Ascending aorta (tissue), 2 donors: ENCODE results near the gene BRPF3. TPM values are rescaled to one million over a fixed set of nuclear protein-coding genes. Genes with fewer than 3 reads are reported as not detected.

Experiments
- DNase-seq, 2 donors: peaks; one replicate each; pipeline ENCODE4 v3.0.0-alpha.2; 2019; ENCODE audit warnings: low spot score in 2 of 2
- H3K27ac ChIP-seq, 2 donors: fragments of 200-600 bp; sonication (generic); one replicate each; pipeline ENCODE4 v1.5.1; 2016 to 2017; ENCODE audit warnings: mild to moderate bottlenecking in 1 of 2
- H3K27me3 ChIP-seq: fragments of 200-600 bp; sonication (generic); one replicate; pipeline ENCODE4 v1.5.1; 2017
- H3K36me3 ChIP-seq, 2 donors: fragments of 200-600 bp; sonication (generic); one replicate each; pipeline ENCODE4 v1.5.1; 2016
- H3K4me1 ChIP-seq, 2 donors: fragments of 200-600 bp; sonication (generic); one replicate each; pipeline ENCODE4 v1.5.1; 2016 to 2017; ENCODE audit warnings: mild to moderate bottlenecking in 1 of 2
- H3K4me3 ChIP-seq, 2 donors: fragments of 200-600 bp; sonication (generic); one replicate each; pipeline ENCODE4 v1.5.1; 2016 to 2017; ENCODE audit warnings: mild to moderate bottlenecking in 1 of 2
- H3K9me3 ChIP-seq, 2 donors: fragments of 200-600 bp; sonication (generic); one replicate each; pipeline ENCODE4 v1.5.1; 2016
- intact Hi-C: fragments of 100-400 bp; cut with DNase I; formaldehyde crosslinking; loops from one replicate; pipeline ENCODE4 v1.15.1; 2023
- total RNA-seq: library from RNA; depleted of rRNA; stranded (reverse); fragments of >200 nt; gene quantifications from one replicate; pipeline ENCODE4 v1.1.0, GENCODE V29; 2016
- TF ChIP-seq, protein P1 (sequence below), 3 experiments: fragments of 200-600 bp in 2 of 3; fragments of 450-650 bp in 1 of 3; sonication (generic) in 2 of 3; IDR thresholded peaks; one replicate each; pipeline ENCODE4 v1.5.1; 2016 to 2019; ENCODE audit warnings: antibody characterized with exemption in 3 of 3, mild to moderate bottlenecking in 1 of 3, moderate library complexity in 1 of 3

The BRPF3 gene
- total RNA-seq, 1 donor from 2014 or later = 26.5 TPM

DNA sequence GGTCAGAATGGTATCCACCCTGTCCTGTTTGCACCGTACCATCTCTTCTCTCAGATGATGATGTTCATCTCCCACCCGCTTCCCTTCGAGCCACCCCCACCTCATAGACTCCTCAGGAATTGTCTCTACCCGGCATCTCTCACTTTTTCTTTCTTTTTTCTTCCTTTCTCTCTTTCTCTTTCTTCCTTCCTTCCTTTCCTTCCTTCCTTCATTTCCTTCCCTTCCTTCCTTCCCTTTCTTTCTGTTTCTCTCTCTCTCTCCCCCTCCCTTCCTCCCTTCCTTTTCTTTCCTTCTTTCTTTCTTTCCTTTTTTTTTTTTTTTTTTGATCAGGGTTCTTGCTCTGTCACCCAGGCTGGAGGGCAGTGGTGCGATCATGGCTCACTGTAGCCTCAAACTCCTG is 45.6 kb downstream of the BRPF3 start:
- Histone ChIP-seq H3K36me3 (no peaks in the 10 kb centered on the region), H3K27ac (no peak overlapping the region), H3K4me3 (no peak overlapping the region), H3K27me3 (no peaks in the 10 kb centered on the region), H3K4me1 (no peaks in the 10 kb centered on the region), H3K9me3 (no peaks in the 10 kb centered on the region)
- no peak for DNase-seq
- intact Hi-C loops = no loop called here
- TF ChIP-seq, protein P1, sequence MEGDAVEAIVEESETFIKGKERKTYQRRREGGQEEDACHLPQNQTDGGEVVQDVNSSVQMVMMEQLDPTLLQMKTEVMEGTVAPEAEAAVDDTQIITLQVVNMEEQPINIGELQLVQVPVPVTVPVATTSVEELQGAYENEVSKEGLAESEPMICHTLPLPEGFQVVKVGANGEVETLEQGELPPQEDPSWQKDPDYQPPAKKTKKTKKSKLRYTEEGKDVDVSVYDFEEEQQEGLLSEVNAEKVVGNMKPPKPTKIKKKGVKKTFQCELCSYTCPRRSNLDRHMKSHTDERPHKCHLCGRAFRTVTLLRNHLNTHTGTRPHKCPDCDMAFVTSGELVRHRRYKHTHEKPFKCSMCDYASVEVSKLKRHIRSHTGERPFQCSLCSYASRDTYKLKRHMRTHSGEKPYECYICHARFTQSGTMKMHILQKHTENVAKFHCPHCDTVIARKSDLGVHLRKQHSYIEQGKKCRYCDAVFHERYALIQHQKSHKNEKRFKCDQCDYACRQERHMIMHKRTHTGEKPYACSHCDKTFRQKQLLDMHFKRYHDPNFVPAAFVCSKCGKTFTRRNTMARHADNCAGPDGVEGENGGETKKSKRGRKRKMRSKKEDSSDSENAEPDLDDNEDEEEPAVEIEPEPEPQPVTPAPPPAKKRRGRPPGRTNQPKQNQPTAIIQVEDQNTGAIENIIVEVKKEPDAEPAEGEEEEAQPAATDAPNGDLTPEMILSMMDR (IDR thresholded peaks at IDR 0.05) = no peak

DNA sequence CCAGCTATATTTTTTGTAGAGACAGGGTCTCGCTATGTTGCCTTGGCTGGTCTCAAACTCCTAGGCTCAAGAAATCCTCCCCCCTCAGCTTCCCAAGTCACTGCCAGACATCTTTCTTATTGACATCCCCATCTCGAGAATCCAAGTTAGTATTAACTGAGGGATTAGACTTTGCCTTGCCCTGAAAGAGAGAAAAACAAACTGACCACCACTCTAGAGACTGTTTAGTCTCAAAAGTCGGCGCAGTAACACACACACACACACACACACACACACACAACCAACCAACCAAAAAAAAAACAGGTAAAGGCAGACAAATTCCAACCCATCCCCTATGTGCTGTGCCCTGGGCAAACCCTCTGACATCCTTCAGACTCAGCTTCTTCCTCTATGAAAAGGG is 46.1 kb downstream of the BRPF3 start:
- intact Hi-C loops = no loop called here
- no peak for DNase-seq
- Histone ChIP-seq H3K4me1 (no peaks in the 10 kb centered on the region), H3K27me3 (no peaks in the 10 kb centered on the region), H3K4me3 (no peak overlapping the region), H3K27ac (no peak overlapping the region), H3K36me3 (no peaks in the 10 kb centered on the region), H3K9me3 (no peaks in the 10 kb centered on the region)
- TF ChIP-seq, protein P1 (IDR thresholded peaks at IDR 0.05) = no peak

DNA sequence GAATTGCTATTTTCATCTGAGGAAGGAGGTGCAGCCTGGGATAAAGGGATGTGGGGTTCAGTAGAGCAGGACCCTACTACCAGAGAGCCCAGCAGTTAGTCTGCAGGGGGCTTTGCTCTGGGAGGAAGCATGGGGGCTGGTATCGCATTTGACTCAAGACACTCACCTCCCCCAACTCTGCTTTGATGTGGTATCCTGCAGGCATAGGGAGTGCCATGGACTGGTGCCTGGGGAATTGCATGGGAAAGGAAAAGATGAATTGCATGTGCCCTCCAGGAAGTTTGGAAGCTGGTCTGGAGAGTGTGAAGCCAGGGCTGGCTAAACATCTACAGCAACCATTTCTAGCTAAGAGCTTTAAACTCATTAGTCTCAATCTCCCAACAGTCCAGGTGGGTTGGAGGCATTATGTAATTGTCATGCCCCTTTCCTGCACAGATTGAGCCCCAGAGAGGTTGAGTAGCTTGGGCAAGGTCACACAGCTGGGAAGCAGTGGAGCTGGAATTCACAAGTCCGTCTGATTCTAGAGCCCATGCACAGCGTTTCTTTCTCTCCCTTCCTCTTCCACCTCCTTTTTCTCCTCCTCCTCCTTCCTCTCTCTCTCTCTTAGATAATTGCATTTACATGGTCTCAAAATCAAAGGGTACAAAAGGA is 47.1 kb downstream of the BRPF3 start:
- TF ChIP-seq, protein P1 (IDR thresholded peaks at IDR 0.05) = no peak
- intact Hi-C loops = no loop called here
- H3K27me3 ChIP-seq = no peaks in the 10 kb centered on the region
- no peaks in the 10 kb centered on the region for H3K9me3 ChIP-seq
- DNase-seq = peak in 1 of 2 donors; percentile 13
- no peak overlapping the region for H3K4me3 ChIP-seq
- H3K36me3 ChIP-seq = no peaks in the 10 kb centered on the region
- H3K4me1 ChIP-seq = no peaks in the 10 kb centered on the region
- no peak overlapping the region for H3K27ac ChIP-seq

DNA sequence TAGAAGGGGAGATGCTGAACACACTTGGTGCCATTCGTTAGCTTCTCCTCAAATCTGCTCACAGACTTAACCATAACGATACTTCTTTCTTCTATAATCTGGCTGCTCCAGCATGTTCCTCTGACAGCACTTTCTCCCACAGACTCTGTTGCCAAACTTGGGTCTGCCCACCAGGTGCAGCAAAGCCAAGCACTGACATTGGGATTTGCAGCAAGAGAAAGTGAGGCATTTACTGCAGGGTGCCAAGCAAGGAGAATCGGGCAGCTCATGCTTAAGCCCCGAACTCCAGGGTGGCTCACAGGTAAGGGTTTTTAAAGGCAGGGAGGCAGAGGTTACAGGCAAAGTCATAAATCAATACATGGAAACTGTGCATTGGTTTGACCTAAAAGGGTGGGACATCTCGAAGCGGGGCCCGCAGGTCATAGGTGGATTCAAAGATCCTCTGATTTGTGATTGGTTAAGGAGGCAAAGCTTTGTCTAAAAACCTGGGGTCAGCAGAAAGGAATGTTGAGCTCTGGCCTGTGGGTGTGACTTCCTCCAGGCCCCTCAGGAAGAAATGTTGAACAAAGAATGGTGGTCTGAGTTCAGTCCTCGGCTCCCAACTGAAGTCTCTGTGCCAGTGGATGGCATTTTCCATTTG is 48.2 kb downstream of the BRPF3 start:
- H3K27me3 ChIP-seq = no peaks in the 10 kb centered on the region
- no peaks in the 10 kb centered on the region for H3K36me3 ChIP-seq
- H3K4me3 ChIP-seq = no peak overlapping the region
- no peak overlapping the region for H3K27ac ChIP-seq
- TF ChIP-seq, protein P1 (IDR thresholded peaks at IDR 0.05) = no peak
- intact Hi-C loops = no loop called here
- H3K4me1 ChIP-seq = no peaks in the 10 kb centered on the region
- no peaks in the 10 kb centered on the region for H3K9me3 ChIP-seq
- DNase-seq = peak in 1 of 2 donors; percentile 27

DNA sequence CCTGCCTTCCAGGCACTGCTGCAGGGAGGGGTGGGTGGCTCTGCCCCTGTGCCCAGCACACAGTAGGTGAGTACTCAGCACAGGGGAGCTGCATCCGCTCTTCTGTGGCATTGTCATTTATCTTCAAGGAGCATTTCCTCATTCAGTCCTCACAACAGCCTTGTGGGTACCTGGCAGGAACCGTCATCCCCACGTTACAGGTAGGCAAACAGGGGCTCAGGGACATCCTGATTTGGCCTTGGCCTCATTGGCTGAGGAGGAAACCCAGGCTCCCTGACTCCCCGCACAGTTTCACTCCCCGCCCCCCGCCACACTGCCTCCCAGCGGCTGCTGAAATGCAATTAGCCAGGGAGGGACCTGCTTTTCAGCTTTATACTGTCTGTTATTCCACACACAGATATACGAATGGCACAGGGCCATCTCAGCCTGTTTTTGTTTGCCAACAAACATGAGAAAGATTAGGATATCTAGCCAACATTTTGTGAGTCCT is 49.1 kb downstream of the BRPF3 start:
- no peaks in the 10 kb centered on the region for H3K27me3 ChIP-seq

More for the DNA sequence above, 49.1 kb downstream of the BRPF3 start:
- Histone ChIP-seq H3K4me3 (no peak overlapping the region), H3K4me1 (no peaks in the 10 kb centered on the region), H3K9me3 (no peaks in the 10 kb centered on the region), H3K27ac (no peak overlapping the region), H3K36me3 (no peaks in the 10 kb centered on the region)
- peak in 1 of 2 donors; percentile 28 for DNase-seq
- TF ChIP-seq, protein P1 (IDR thresholded peaks at IDR 0.05) = no peak
- intact Hi-C loops = no loop called here
